ENCODE measurements around the gene DNTT. TPM values are rescaled to one million over a fixed set of nuclear protein-coding genes. Genes with fewer than 3 reads are reported as not detected.
"Not testable (repeated sequence)": the region's sequence is repeated elsewhere in the genome, so short reads cannot be mapped to it uniquely, and the experiment has no call there.

The DNTT gene
- total RNA-seq, 1 donor from 2014 or later = not detected

- intact Hi-C loops (cut with DNase I) = loop anchor here (5.0 kb wide), 1 partner anchor 280 kb away; no protein-coding TSS in a partner anchor
- ATAC-seq (ENCODE audit: poor library complexity) (no peak), DNase-seq (no peak)
Measured at GRCh38 chr10:96297486-96297885, 6.7 kb upstream of the DNTT start.

DNA sequence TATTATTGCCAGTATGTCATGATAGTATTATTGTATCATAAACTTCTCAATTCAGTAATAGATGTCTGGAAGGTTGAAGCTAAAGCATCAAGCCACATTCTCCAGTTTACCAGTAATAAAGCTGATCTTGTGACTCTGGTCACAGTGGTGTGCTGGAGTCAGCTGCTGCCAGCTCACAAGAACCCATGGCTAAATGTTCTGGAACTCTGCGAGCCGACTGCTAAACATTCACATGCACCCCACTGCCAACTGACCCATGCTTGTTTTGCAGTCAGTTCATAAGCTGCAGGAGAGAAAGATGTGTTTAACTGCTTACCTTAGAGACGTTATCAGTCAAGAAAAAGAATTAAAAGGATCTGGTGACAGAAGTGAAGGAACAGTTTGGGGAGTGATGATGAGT lies 5.9 kb upstream of the DNTT start:
- peak; percentile 66 for ATAC-seq (ENCODE audit: poor library complexity)
- DNase-seq = no peak
- intact Hi-C loops (cut with DNase I) = loop anchor here (5.0 kb wide), 1 partner anchor 281 kb away; no protein-coding TSS in a partner anchor

- ATAC-seq (ENCODE audit: poor library complexity) (no peak), DNase-seq (no peak)
- intact Hi-C loops (cut with DNase I) = loop anchor here (5.0 kb wide), 1 partner anchor 282 kb away; no protein-coding TSS in a partner anchor
Measured at GRCh38 chr10:96299383-96299782, 4.9 kb upstream of the DNTT start.

DNA sequence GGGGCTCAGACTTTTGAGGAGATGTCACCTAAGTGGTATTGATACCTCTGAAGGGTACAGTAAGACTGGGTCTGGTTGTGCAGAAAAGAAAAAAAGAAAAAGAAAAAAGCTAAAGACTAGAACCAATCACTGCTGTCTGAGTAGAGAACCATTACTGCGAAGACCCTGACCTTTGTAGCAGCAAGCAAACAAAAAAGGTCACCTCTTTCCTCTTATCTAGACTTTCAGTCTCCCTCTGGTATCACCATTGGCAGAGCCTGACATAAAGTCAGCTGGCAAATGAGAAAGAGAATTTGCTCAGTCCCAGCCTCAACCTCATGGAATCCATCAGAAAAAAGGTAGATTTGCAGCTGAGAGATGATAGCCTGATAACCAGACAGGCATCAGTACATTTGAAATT lies 2.6 kb upstream of the DNTT start:
- intact Hi-C loops (cut with DNase I) = no loop called here
- DNase-seq = no peak
- ATAC-seq (ENCODE audit: poor library complexity) = no peak

GRCh38 chr10:96305019-96305418 lies 785 bp downstream of the DNTT start:
- DNase-seq = no peak
- no peak for ATAC-seq (ENCODE audit: poor library complexity)
- intact Hi-C loops (cut with DNase I) = no loop called here

DNA sequence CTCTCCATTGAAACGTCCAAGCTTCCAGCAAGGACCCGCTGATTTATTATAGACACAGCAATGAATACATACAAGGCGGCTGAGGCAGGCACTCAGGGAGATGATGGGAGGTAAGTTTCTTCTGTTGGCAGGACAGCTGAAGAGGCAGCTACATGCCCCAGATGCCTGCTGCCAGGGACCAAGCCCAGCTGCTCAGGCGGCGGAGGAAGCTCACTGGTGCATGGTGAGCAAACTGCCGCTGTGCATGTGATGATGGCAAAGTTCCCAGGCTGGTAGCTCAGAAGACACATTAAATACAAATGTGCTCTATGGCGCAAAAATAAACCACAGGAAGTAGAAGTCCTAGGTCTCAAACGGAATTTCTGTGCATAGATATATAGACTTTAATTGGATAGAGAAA lies 2.3 kb downstream of the DNTT start:
- peak; percentile 73 for DNase-seq
- intact Hi-C loops (cut with DNase I) = no loop called here
- ATAC-seq (ENCODE audit: poor library complexity) = peak; percentile 81

GRCh38 chr10:96308854-96309253 lies 4.6 kb downstream of the DNTT start:
- ATAC-seq (ENCODE audit: poor library complexity); DNase-seq; intact Hi-C loops (cut with DNase I): not testable (repeated sequence)

- intact Hi-C loops (cut with DNase I) = no loop called here
- ATAC-seq (ENCODE audit: poor library complexity) = no peak
- no peak for DNase-seq
Measured at GRCh38 chr10:96309628-96310320, 5.5 kb downstream of the DNTT start.

DNA sequence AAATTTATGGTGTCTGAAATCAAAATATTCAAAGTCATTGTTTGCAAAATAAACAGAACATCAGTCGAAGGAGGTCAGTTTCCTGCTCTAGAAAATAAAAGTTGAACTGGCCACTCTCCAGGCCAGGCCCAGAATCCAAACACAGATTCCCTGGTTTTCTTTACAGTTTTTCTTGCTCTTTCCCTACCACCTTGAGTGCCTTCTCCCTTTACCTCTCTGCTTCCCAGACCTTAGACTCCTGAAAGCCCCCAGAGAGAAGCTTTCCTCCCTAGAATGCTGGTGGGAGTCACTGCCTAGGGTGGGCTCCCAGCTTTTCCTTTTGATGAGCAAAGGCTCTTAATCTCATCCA lies 6.1 kb downstream of the DNTT start:
- no peak for ATAC-seq (ENCODE audit: poor library complexity)
- intact Hi-C loops (cut with DNase I) = no loop called here

DNA sequence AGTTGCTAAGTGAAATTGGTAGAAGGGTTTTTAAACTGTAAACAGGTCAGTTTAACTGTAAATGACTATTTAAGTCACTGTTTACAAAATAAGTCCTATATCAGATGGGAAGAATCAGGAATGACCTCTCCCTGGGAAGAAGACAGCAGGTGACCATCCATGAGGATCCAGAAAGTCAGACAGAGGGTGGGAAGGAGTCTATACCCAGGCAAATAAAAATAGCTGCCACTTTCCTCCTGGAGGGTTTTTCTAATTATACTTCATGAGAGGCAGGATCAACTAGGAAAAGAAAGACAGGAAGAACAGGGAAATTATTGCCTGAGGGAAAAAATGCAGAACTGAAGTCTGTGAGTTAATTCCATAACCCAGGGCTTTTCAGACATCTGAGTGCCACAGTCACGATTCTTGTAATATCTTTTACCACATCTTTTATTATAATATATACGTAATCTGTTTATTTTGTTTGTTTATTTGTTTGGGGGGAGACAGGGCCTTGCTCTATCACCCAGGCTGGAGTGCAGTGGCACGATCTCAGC lies 7.0 kb downstream of the DNTT start:
- intact Hi-C loops (cut with DNase I) = no loop called here
- DNase-seq (no peak), ATAC-seq (ENCODE audit: poor library complexity) (peak; percentile 52)

More for the DNA sequence above, 6.1 kb downstream of the DNTT start:
- DNase-seq = no peak

GRCh38 chr10:96313344-96313743 lies 9.1 kb downstream of the DNTT start:
- ATAC-seq (ENCODE audit: poor library complexity) (no peak), DNase-seq (no peak)
- intact Hi-C loops (cut with DNase I) = no loop called here

GRCh38 chr10:96317067-96317833 lies 13.0 kb downstream of the DNTT start:
- DNase-seq (no peak), ATAC-seq (ENCODE audit: poor library complexity) (no peak)
- intact Hi-C loops (cut with DNase I) = no loop called here

- no peak for ATAC-seq (ENCODE audit: poor library complexity)
- intact Hi-C loops (cut with DNase I) = no loop called here
- DNase-seq = no peak
Measured at GRCh38 chr10:96319754-96320474, 15.7 kb downstream of the DNTT start.

GRCh38 chr10:96321822-96322221 lies 17.6 kb downstream of the DNTT start:
- DNase-seq (no peak), ATAC-seq (ENCODE audit: poor library complexity) (no peak)
- intact Hi-C loops (cut with DNase I) = no loop called here

GRCh38 chr10:96322275-96322674 lies 18.0 kb downstream of the DNTT start:
- no peak for ATAC-seq (ENCODE audit: poor library complexity)
- intact Hi-C loops (cut with DNase I) = no loop called here
- no peak for DNase-seq

- no peak for DNase-seq
- intact Hi-C loops (cut with DNase I) = no loop called here
- no peak for ATAC-seq (ENCODE audit: poor library complexity)
Measured at GRCh38 chr10:96324447-96324846, 20.2 kb downstream of the DNTT start.

DNA sequence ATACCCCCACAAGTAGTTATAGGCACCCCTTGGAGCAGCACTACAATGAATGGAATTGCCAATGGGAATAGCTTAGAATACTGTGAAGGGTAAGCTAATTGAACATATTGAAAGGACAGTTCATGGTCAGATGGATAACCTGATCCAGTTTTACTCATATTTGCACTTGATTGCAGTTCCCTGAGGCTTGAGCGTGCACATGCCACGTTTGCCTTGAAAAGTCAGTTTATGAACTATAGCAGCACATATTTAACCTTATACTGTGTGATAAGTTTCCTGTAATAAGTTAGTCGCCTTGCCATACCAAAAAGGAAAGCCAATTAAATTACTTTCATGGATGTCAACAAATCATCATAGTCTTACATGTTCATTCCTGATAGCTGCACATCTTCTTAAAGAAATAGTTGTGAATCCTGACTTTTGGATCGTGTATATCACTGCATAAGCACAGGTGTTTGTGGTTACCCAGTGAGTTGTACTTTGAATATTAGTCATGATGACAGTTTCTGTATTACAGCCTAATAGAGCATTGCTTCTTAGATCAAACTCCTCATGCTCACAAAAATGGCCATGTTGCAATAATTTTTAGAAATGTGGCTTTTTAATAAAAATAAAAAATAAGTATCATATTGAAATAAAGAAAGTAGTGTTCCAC lies 21.6 kb downstream of the DNTT start:
- ATAC-seq (ENCODE audit: poor library complexity) (no peak), DNase-seq (no peak)
- intact Hi-C loops (cut with DNase I) = no loop called here

DNA sequence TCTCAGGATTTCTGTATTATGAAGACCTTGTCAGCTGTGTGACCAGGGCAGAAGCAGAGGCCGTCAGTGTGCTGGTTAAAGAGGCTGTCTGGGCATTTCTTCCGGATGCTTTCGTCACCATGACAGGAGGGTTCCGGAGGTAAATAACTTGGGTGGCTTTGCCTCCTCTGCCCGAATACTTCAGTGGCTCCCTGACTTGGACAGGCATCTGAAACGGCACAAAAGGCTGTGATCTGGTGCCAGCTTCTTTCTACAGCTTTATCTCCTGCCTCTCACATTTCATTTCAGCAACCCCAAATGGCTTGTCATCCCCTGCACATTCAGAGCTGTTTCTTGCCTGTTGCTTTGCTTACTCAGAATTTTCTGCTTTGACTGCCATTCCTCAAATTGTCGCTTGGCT lies 23.2 kb downstream of the DNTT start:
- ATAC-seq (ENCODE audit: poor library complexity) (peak; percentile 57), DNase-seq (no peak)
- intact Hi-C loops (cut with DNase I) = no loop called here

GRCh38 chr10:96333101-96333500 lies 28.9 kb downstream of the DNTT start:
- ATAC-seq (ENCODE audit: poor library complexity) (no peak), DNase-seq (no peak)
- intact Hi-C loops (cut with DNase I) = loop anchor here (10.0 kb wide), 1 partner anchor 318 kb away; no protein-coding TSS in a partner anchor

Measured in Right ventricle myocardium superior (tissue), 1 donor.